Neural cell (in vitro differentiated cells): ENCODE data around the gene SF3B6. TPM values are rescaled to one million over a fixed set of nuclear protein-coding genes. Genes with fewer than 3 reads are reported as not detected.
"Not testable (repeated sequence)": the region's sequence is repeated elsewhere in the genome, so short reads cannot be mapped to it uniquely, and the experiment has no call there.

Experiments used
- H2AFZ ChIP-seq: fragments of 200-600, 300-800 bp; sonication (generic), shearing (Covaris generic); 2 replicates; pipeline ENCODE4 v1.6.0; 2014; ENCODE audit warnings: low read depth, mild to moderate bottlenecking, antibody characterized with exemption, low read length, moderate library complexity
- H3F3A ChIP-seq: fragments of 200-600 bp; shearing (Covaris generic); 2 replicates; pipeline ENCODE4 v1.6.1; 2016; ENCODE audit warnings: mild to moderate bottlenecking, moderate library complexity, mixed read lengths, antibody characterized with exemption, low read length; ENCODE audit not compliant: insufficient read depth, poor library complexity, severe bottlenecking
- H3K27ac ChIP-seq: fragments of 200-600, 300-800 bp; sonication (generic), shearing (Covaris generic); 2 replicates; pipeline ENCODE4 v1.5.1; 2014; ENCODE audit warnings: mild to moderate bottlenecking, low read length, moderate library complexity
- H3K27me3 ChIP-seq: fragments of 300-800, 200-600 bp; sonication (generic), shearing (Covaris generic); 2 replicates; pipeline ENCODE4 v1.6.0; 2014; ENCODE audit warnings: mild to moderate bottlenecking, low read depth, low read length, moderate library complexity; ENCODE audit not compliant: insufficient read depth
- H3K36me3 ChIP-seq: fragments of 300-800, 200-600 bp; sonication (generic), shearing (Covaris generic); 2 replicates; pipeline ENCODE4 v1.5.1; 2014; ENCODE audit warnings: mild to moderate bottlenecking, antibody characterized with exemption, low read length, moderate library complexity; ENCODE audit not compliant: insufficient read depth
- H3K4me2 ChIP-seq: fragments of 300-800, 200-600 bp; sonication (generic), shearing (Covaris generic); 2 replicates; pipeline ENCODE4 v1.6.0; 2014; ENCODE audit warnings: mild to moderate bottlenecking, low read length
- H3K4me3 ChIP-seq: fragments of 300-800, 200-600 bp; sonication (generic), shearing (Covaris generic); 2 replicates; pipeline ENCODE4 v1.5.1; 2014; ENCODE audit warnings: mild to moderate bottlenecking, low read length, moderate library complexity
- H3K79me2 ChIP-seq: fragments of 200-600 bp; shearing (Covaris generic); replicated peaks from 2 replicates; pipeline ENCODE4 v1.6.0; 2014; ENCODE audit warnings: mild to moderate bottlenecking, low read length, moderate library complexity; ENCODE audit not compliant: insufficient read depth
- H3K9ac ChIP-seq: fragments of 300-800, 200-600 bp; sonication (generic), shearing (Covaris generic); 2 replicates; pipeline ENCODE4 v1.6.1; 2016; ENCODE audit warnings: mild to moderate bottlenecking, low read length, mixed read lengths
- H3K9me2 ChIP-seq: fragments of 200-600 bp; shearing (Covaris generic); 2 replicates; pipeline ENCODE4 v1.6.1; 2016; ENCODE audit warnings: mild to moderate bottlenecking, low read length, mixed read lengths; ENCODE audit not compliant: insufficient read depth
- H3K9me3 ChIP-seq: fragments of 200-600, 300-800 bp; sonication (generic), shearing (Covaris generic); 2 replicates; pipeline ENCODE4 v1.6.1; 2016; ENCODE audit warnings: mild to moderate bottlenecking, mixed run types, low read length, moderate library complexity, mixed read lengths
- H4K20me1 ChIP-seq: fragments of 200-600 bp; shearing (Covaris generic); 2 replicates; pipeline ENCODE4 v1.6.1; 2016; ENCODE audit warnings: mild to moderate bottlenecking, mixed run types; ENCODE audit not compliant: insufficient read depth
- EP300 ChIP-seq: fragments of 450-650 bp; conservative IDR thresholded peaks from 2 replicates; pipeline ENCODE4 v1.6.1; 2014; ENCODE audit warnings: antibody characterized with exemption, mild to moderate bottlenecking, moderate library complexity; ENCODE audit not compliant: poor library complexity, severe bottlenecking
- EZH2 ChIP-seq: fragments of 200-600, 300-800 bp; shearing (Covaris generic), sonication (generic); IDR thresholded peaks from 2 replicates; pipeline ENCODE4 v1.6.1; 2014; ENCODE audit warnings: antibody characterized with exemption, low read length, borderline replicate concordance, mild to moderate bottlenecking; ENCODE audit not compliant: insufficient read depth, poor library complexity, severe bottlenecking
- MXI1 ChIP-seq: fragments of 450-650 bp; conservative IDR thresholded peaks from 2 replicates; pipeline ENCODE4 v1.6.1; 2014; ENCODE audit warnings: antibody characterized with exemption, mild to moderate bottlenecking; ENCODE audit not compliant: poor library complexity, severe bottlenecking
- POLR2AphosphoS5 ChIP-seq: IDR thresholded peaks from 2 replicates; pipeline ENCODE4 v1.6.1; 2012
- RAD21 ChIP-seq: fragments of 450-650 bp; conservative IDR thresholded peaks from 2 replicates; pipeline ENCODE4 v1.6.1; 2014; ENCODE audit warnings: antibody characterized with exemption, mild to moderate bottlenecking, moderate library complexity
- SMC3 ChIP-seq: fragments of 450-650 bp; conservative IDR thresholded peaks from 2 replicates; pipeline ENCODE4 v1.6.1; 2014; ENCODE audit warnings: antibody characterized with exemption, mild to moderate bottlenecking, moderate library complexity; ENCODE audit not compliant: poor library complexity
- TAF1 ChIP-seq: IDR thresholded peaks from 2 replicates; pipeline ENCODE4 v1.6.1; 2012; ENCODE audit warnings: low read depth
- polyA plus RNA-seq: library from polyadenylated mRNA; depleted of rRNA; stranded (reverse); fragments of >200 nt; gene quantifications from 2 replicates; pipeline ENCODE4 v1.2.3, GENCODE V29; 2014
- TF ChIP-seq, protein P1 (sequence below): IDR thresholded peaks from 2 replicates; pipeline ENCODE4 v1.6.1; 2012; ENCODE audit warnings: borderline replicate concordance
- TF ChIP-seq, protein P2 (sequence below): fragments of 450-650 bp; IDR thresholded peaks from 2 replicates; pipeline ENCODE4 v1.5.1; 2014; ENCODE audit warnings: antibody characterized with exemption, mild to moderate bottlenecking, moderate library complexity; ENCODE audit not compliant: poor library complexity, severe bottlenecking

Gene SF3B6
- polyA plus RNA-seq, 1 donor from 2014 or later, result 442 TPM

- Histone ChIP-seq H3K27me3 (no peaks in the 10 kb centered on the region), H4K20me1 (no peaks in the 10 kb centered on the region), H3F3A (no peaks in the 10 kb centered on the region), H3K79me2 (no peaks in the 10 kb centered on the region), H3K9me2 (no peaks in the 10 kb centered on the region), H3K9me3 (no peaks in the 10 kb centered on the region), H3K4me3 (no peak overlapping the region), H3K9ac (no peak overlapping the region), H2AFZ (no peak overlapping the region), H3K36me3 (no peaks in the 10 kb centered on the region), H3K4me2 (no peak overlapping the region), H3K27ac (no peak overlapping the region)
- TF ChIP-seq EZH2 (no peak), TAF1 (no peak), EP300 (no peak), POLR2AphosphoS5 (no peak), RAD21 (no peak), SMC3 (no peak), MXI1 (no peak)
- TF ChIP-seq, protein P1, sequence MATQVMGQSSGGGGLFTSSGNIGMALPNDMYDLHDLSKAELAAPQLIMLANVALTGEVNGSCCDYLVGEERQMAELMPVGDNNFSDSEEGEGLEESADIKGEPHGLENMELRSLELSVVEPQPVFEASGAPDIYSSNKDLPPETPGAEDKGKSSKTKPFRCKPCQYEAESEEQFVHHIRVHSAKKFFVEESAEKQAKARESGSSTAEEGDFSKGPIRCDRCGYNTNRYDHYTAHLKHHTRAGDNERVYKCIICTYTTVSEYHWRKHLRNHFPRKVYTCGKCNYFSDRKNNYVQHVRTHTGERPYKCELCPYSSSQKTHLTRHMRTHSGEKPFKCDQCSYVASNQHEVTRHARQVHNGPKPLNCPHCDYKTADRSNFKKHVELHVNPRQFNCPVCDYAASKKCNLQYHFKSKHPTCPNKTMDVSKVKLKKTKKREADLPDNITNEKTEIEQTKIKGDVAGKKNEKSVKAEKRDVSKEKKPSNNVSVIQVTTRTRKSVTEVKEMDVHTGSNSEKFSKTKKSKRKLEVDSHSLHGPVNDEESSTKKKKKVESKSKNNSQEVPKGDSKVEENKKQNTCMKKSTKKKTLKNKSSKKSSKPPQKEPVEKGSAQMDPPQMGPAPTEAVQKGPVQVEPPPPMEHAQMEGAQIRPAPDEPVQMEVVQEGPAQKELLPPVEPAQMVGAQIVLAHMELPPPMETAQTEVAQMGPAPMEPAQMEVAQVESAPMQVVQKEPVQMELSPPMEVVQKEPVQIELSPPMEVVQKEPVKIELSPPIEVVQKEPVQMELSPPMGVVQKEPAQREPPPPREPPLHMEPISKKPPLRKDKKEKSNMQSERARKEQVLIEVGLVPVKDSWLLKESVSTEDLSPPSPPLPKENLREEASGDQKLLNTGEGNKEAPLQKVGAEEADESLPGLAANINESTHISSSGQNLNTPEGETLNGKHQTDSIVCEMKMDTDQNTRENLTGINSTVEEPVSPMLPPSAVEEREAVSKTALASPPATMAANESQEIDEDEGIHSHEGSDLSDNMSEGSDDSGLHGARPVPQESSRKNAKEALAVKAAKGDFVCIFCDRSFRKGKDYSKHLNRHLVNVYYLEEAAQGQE, result no peak
- TF ChIP-seq, protein P2, sequence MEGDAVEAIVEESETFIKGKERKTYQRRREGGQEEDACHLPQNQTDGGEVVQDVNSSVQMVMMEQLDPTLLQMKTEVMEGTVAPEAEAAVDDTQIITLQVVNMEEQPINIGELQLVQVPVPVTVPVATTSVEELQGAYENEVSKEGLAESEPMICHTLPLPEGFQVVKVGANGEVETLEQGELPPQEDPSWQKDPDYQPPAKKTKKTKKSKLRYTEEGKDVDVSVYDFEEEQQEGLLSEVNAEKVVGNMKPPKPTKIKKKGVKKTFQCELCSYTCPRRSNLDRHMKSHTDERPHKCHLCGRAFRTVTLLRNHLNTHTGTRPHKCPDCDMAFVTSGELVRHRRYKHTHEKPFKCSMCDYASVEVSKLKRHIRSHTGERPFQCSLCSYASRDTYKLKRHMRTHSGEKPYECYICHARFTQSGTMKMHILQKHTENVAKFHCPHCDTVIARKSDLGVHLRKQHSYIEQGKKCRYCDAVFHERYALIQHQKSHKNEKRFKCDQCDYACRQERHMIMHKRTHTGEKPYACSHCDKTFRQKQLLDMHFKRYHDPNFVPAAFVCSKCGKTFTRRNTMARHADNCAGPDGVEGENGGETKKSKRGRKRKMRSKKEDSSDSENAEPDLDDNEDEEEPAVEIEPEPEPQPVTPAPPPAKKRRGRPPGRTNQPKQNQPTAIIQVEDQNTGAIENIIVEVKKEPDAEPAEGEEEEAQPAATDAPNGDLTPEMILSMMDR, result no peak
These were observed 26.6 kb upstream of the SF3B6 start for GRCh38 chr2:24102677-24103076.

DNA sequence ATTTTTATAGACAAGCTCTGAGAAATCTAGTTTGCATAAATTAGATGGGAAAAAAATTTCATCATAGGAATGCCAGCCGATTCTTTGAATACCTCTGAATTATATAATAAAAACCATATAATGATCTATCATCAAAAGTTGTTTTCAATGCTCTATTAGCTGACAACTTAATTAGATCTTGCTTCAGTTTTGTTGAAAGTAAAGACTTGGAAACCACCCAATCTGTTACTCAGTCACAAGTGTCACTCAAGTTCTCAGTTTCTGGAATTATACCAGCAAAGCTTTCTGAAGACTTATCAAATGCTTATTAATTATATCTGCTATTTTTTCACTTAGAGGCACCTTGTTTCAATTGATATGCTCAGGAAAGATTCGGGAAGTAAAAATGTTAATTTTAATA lies 25.9 kb upstream of the SF3B6 start:
- TF ChIP-seq SMC3, result no peak
- TF ChIP-seq EP300, result no peak
- TF ChIP-seq, protein P2, result no peak
- TF ChIP-seq TAF1, result no peak
- no peak for TF ChIP-seq MXI1
- TF ChIP-seq, protein P1, result no peak
- no peak for TF ChIP-seq POLR2AphosphoS5
- TF ChIP-seq EZH2, result no peak
- H3K27me3 ChIP-seq, result no peaks in the 10 kb centered on the region
- H3F3A ChIP-seq, result no peaks in the 10 kb centered on the region

GRCh38 chr2:24100732-24101131 lies 24.6 kb upstream of the SF3B6 start:
- H4K20me1 ChIP-seq, H3K27me3 ChIP-seq, H3K9me3 ChIP-seq, H3K27ac ChIP-seq, H3K4me2 ChIP-seq, H3K79me2 ChIP-seq, H3F3A ChIP-seq, H3K9me2 ChIP-seq, H3K4me3 ChIP-seq, H3K36me3 ChIP-seq, H2AFZ ChIP-seq, H3K9ac ChIP-seq: not testable (repeated sequence)

More for the DNA sequence above, 25.9 kb upstream of the SF3B6 start:
- Histone ChIP-seq H3K9me2 (no peaks in the 10 kb centered on the region), H3K4me3 (no peak overlapping the region), H4K20me1 (no peaks in the 10 kb centered on the region), H3K27ac (no peak overlapping the region), H3K36me3 (no peaks in the 10 kb centered on the region), H2AFZ (no peak overlapping the region), H3K9ac (no peak overlapping the region), H3K4me2 (no peak overlapping the region), H3K79me2 (no peaks in the 10 kb centered on the region), H3K9me3 (no peaks in the 10 kb centered on the region)
